Mucosa of stomach (tissue), 1 donor: ENCODE measurements around the gene ACOT4.
"Not testable (repeated sequence)": the region's sequence is repeated elsewhere in the genome, so short reads cannot be mapped to it uniquely, and the experiment has no call there.

Experiments used
- H3K27me3 ChIP-seq: one replicate; pipeline ENCODE4 v1.7.0; 2013; ENCODE audit warnings: mild to moderate bottlenecking, low read length; ENCODE audit not compliant: control insufficient read depth, insufficient read depth
- H3K36me3 ChIP-seq: one replicate; pipeline ENCODE4 v1.7.0; 2013; ENCODE audit warnings: low read length; ENCODE audit not compliant: control insufficient read depth, insufficient read depth
- H3K4me1 ChIP-seq: one replicate; pipeline ENCODE4 v1.7.0; 2013; ENCODE audit warnings: mild to moderate bottlenecking, low read length; ENCODE audit not compliant: control insufficient read depth, insufficient read depth
- H3K4me3 ChIP-seq: one replicate; pipeline ENCODE4 v1.7.0; 2013; ENCODE audit warnings: low read length
- H3K9ac ChIP-seq: one replicate; pipeline ENCODE4 v1.7.0; 2013; ENCODE audit warnings: mild to moderate bottlenecking, low read length, moderate library complexity
- H3K9me3 ChIP-seq: one replicate; pipeline ENCODE4 v1.7.0; 2013; ENCODE audit warnings: mild to moderate bottlenecking, low read length, moderate library complexity; ENCODE audit not compliant: control insufficient read depth
- donor health status: Pancreatic carcinoma.

ACOT4 gene

GRCh38 chr14:73589116-73589515 is 2.6 kb upstream of the ACOT4 start:
- no peak overlapping the region for H3K4me3 ChIP-seq
- H3K9me3 ChIP-seq: no peaks in the 10 kb centered on the region
- H3K36me3 ChIP-seq: no peaks in the 10 kb centered on the region
- H3K9ac ChIP-seq: no peak overlapping the region
- H3K27me3 ChIP-seq: no peaks in the 10 kb centered on the region
- H3K4me1 ChIP-seq: no peaks in the 10 kb centered on the region

DNA sequence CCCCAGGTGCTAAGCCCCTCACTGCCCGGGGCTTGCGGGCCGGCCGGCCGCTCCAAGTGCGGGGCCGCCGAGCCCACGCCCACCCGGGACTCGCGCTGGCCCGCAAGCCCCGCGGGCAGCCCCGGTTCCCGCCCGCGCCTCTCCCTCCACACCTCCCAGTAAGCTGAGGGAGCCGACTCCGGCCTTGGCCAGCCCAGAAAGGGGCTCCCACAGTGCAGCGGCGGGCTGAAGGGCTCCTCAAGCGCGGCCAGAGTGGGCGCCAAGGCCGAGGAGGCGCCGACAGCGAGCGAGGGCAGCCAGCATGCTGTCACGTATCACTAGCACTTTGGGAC is 1.0 kb upstream of the ACOT4 start:
- not testable (repeated sequence) for H3K4me3 ChIP-seq, H3K9me3 ChIP-seq, H3K9ac ChIP-seq, H3K4me1 ChIP-seq, H3K27me3 ChIP-seq, H3K36me3 ChIP-seq

GRCh38 chr14:73594491-73594890 is 2.8 kb downstream of the ACOT4 start:
- H3K27me3 ChIP-seq: no peaks in the 10 kb centered on the region
- no peaks in the 10 kb centered on the region for H3K4me1 ChIP-seq
- no peak overlapping the region for H3K4me3 ChIP-seq
- H3K9me3 ChIP-seq: no peaks in the 10 kb centered on the region
- no peak overlapping the region for H3K9ac ChIP-seq
- H3K36me3 ChIP-seq: no peaks in the 10 kb centered on the region

GRCh38 chr14:73599499-73599898 is 7.8 kb downstream of the ACOT4 start:
- H3K9ac ChIP-seq: no peak overlapping the region
- H3K36me3 ChIP-seq: no peaks in the 10 kb centered on the region
- H3K27me3 ChIP-seq: no peaks in the 10 kb centered on the region
- H3K9me3 ChIP-seq: no peaks in the 10 kb centered on the region
- H3K4me1 ChIP-seq: no peaks in the 10 kb centered on the region
- H3K4me3 ChIP-seq: no peak overlapping the region

- no peak overlapping the region for H3K9ac ChIP-seq
- H3K4me3 ChIP-seq: no peak overlapping the region
- no peaks in the 10 kb centered on the region for H3K4me1 ChIP-seq
- no peaks in the 10 kb centered on the region for H3K9me3 ChIP-seq
- no peaks in the 10 kb centered on the region for H3K27me3 ChIP-seq
- no peaks in the 10 kb centered on the region for H3K36me3 ChIP-seq
Observed at GRCh38 chr14:73602994-73603393, 11.3 kb downstream of the ACOT4 start.

DNA sequence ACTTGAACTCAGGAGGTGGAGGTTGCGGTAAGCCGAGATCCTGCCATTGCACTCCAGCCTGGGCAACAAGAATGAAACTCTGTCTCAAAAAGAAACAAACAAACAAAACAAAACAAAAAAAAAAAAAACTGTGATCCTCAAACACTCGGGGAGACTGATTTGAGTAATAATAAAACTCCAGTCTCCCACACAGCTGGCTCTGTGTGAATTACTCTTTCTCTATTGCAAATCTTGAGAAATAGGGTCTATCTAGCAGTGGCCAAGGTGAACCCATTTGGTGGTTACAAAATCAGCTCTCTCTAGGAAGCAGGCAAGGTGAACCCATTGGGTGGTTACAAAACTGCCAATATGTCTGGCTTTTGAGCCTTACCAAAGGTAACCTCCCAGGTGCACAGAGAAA is 14.6 kb downstream of the ACOT4 start:
- Histone ChIP-seq H3K4me1 (no peaks in the 10 kb centered on the region), H3K9me3 (no peaks in the 10 kb centered on the region), H3K27me3 (no peaks in the 10 kb centered on the region), H3K4me3 (no peak overlapping the region), H3K9ac (no peak overlapping the region), H3K36me3 (no peaks in the 10 kb centered on the region)

DNA sequence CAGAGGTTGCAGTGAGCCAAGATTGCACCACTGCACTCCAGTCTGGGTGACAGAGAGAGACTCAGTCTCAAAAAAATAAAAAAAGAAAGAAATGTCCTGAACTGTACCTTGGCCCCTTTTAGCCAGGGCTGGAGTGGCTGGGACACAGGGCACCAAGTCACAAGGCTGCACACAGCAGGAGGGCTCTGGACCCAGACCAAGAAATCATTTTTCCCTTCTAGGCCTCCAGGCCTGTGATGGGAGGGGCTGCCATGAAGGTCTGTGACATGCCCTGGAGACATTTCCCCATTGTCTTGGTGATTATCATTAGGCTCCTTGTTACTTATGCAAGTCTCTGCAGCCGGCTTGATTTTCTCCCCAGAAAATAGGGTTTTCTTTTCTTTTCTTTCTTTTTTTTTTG is 15.6 kb downstream of the ACOT4 start:
- H3K9me3 ChIP-seq: no peaks in the 10 kb centered on the region
- H3K4me1 ChIP-seq: no peaks in the 10 kb centered on the region
- H3K4me3 ChIP-seq: no peak overlapping the region
- H3K27me3 ChIP-seq: no peaks in the 10 kb centered on the region
- H3K9ac ChIP-seq: no peak overlapping the region
- H3K36me3 ChIP-seq: no peaks in the 10 kb centered on the region

GRCh38 chr14:73610687-73611086 is 19.0 kb downstream of the ACOT4 start:
- Histone ChIP-seq H3K4me3 (no peak overlapping the region), H3K27me3 (no peaks in the 10 kb centered on the region), H3K4me1 (no peaks in the 10 kb centered on the region), H3K36me3 (no peaks in the 10 kb centered on the region), H3K9me3 (no peaks in the 10 kb centered on the region), H3K9ac (no peak overlapping the region)

GRCh38 chr14:73612339-73613045 is 20.8 kb downstream of the ACOT4 start, which contains the start of gene ACOT6:
Gene ACOT6 (plus strand): TSS chr14:73612517. CDS start chr14:73612572, 55 bp downstream.
- H3K36me3 ChIP-seq: no peaks in the 10 kb centered on the region
- H3K4me3 ChIP-seq: peak within 1 kb of the TSS; percentile 42
- no peaks in the 10 kb centered on the region for H3K27me3 ChIP-seq
- H3K9ac ChIP-seq: peak within 1 kb of the TSS; percentile 22
- H3K9me3 ChIP-seq: no peaks in the 10 kb centered on the region
- H3K4me1 ChIP-seq: no peaks in the 10 kb centered on the region

GRCh38 chr14:73613046-73613383 is 21.3 kb downstream of the ACOT4 start:
- no peaks in the 10 kb centered on the region for H3K36me3 ChIP-seq
- peak overlapping the region; percentile 42 for H3K4me3 ChIP-seq
- H3K4me1 ChIP-seq: no peaks in the 10 kb centered on the region
- H3K9me3 ChIP-seq: no peaks in the 10 kb centered on the region
- H3K27me3 ChIP-seq: no peaks in the 10 kb centered on the region
- H3K9ac ChIP-seq: peak overlapping the region; percentile 22

GRCh38 chr14:73613419-73613963 is 21.8 kb downstream of the ACOT4 start:
- Histone ChIP-seq H3K36me3 (no peaks in the 10 kb centered on the region), H3K27me3 (no peaks in the 10 kb centered on the region), H3K9me3 (no peaks in the 10 kb centered on the region), H3K4me1 (no peaks in the 10 kb centered on the region), H3K4me3 (no peak overlapping the region), H3K9ac (no peak overlapping the region)

- Histone ChIP-seq H3K9me3 (no peaks in the 10 kb centered on the region), H3K4me3 (no peak overlapping the region), H3K36me3 (no peaks in the 10 kb centered on the region), H3K4me1 (no peaks in the 10 kb centered on the region), H3K27me3 (no peaks in the 10 kb centered on the region), H3K9ac (no peak overlapping the region)
Observed at GRCh38 chr14:73616831-73617230, 25.2 kb downstream of the ACOT4 start.

DNA sequence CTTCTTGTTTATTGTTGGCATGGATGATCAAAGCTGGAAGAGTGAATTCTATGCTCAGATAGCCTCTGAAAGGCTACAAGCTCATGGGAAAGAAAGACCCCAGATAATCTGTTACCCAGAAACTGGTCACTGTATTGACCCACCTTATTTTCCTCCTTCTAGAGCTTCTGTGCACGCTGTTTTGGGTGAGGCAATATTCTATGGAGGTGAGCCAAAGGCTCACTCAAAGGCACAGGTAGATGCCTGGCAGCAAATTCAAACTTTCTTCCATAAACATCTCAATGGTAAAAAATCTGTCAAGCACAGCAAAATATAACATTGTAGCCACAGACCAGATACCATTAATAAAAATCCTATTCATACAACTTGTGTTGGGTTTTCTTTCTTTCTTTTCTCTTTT is 27.9 kb downstream of the ACOT4 start:
- Histone ChIP-seq H3K9ac (no peak overlapping the region), H3K4me1 (no peaks in the 10 kb centered on the region), H3K27me3 (no peaks in the 10 kb centered on the region), H3K9me3 (no peaks in the 10 kb centered on the region), H3K4me3 (no peak overlapping the region), H3K36me3 (no peaks in the 10 kb centered on the region)
